K562 (cell line): ENCODE results near the gene MRGPRX3. TPM values are rescaled to one million over a fixed set of nuclear protein-coding genes. Genes with fewer than 3 reads are reported as not detected.

Experiments
- GATAD2A ChIP-seq: fragments of 450-650 bp; IDR thresholded peaks from 2 replicates; pipeline ENCODE4 v1.6.1; 2017
- KLF13 ChIP-seq: fragments of 450-650 bp; IDR thresholded peaks from 2 replicates; pipeline ENCODE4 v1.6.1; 2016; ENCODE audit warnings: missing genetic modification characterization, low read depth, mild to moderate bottlenecking, missing compliant biosample characterization, moderate library complexity, borderline replicate concordance
- MBD2 ChIP-seq: sonication (generic); IDR thresholded peaks from 2 replicates; pipeline ENCODE4 v1.6.1; 2016; ENCODE audit warnings: low read depth, borderline replicate concordance
- MCM7 ChIP-seq, 2 experiments: fragments of 450-650 bp; IDR thresholded peaks; 2 replicates each; pipeline ENCODE4 v1.6.1; 2016 to 2018
- RBM15 ChIP-seq: fragments of 200-400 bp; formaldehyde crosslinking; IDR thresholded peaks from 2 replicates; pipeline ENCODE4 v1.6.1; 2018; ENCODE audit warnings: mild to moderate bottlenecking, low read length, moderate library complexity; ENCODE audit not compliant: insufficient read depth
- SAFB2 ChIP-seq: fragments of 200-400 bp; formaldehyde crosslinking; IDR thresholded peaks from 2 replicates; pipeline ENCODE4 v1.6.1; 2018; ENCODE audit warnings: borderline replicate concordance, low read length, low read depth, moderate library complexity; ENCODE audit not compliant: severe bottlenecking
- polyA plus RNA-seq, 8 experiments: library from polyadenylated mRNA; depleted of rRNA in 4 of 8; stranded (reverse) in 5 of 8; unstranded in 3 of 8; fragments of >200 nt; fragmentation: Nextera tagmentation in 2 of 8; fragmentation: Illumina TruSeq in 1 of 8; extraction: Ambion mirVana in 2 of 8; extraction: Trizol in 1 of 8; gene quantifications; 2 replicates each; pipeline versions ENCODE4 v1.2.1 to v1.2.3, GENCODE V29; 2011 to 2014; ENCODE audit warnings: inconsistent platforms in 1 of 8, missing spikeins in 1 of 8
- total RNA-seq, 7 experiments: library from RNA; depleted of rRNA in 6 of 7; stranded (reverse); fragments of >200 nt in 6 of 7; fragmentation: Illumina TruSeq in 2 of 7; extraction: Trizol in 2 of 7; gene quantifications; 2 replicates each; pipeline versions ENCODE4 v1.2.1 to v1.2.3, GENCODE V29; 2011 to 2021; ENCODE audit warnings: low replicate concordance in 1 of 7
- TF ChIP-seq, protein P1 (sequence below), 2 experiments: fragments of 450-650 bp; IDR thresholded peaks; 2 replicates each; pipeline ENCODE4 v1.6.1; 2018; ENCODE audit warnings: mild to moderate bottlenecking in 2 of 2, low read depth in 1 of 2; ENCODE audit not compliant: partially characterized antibody in 2 of 2
- TF ChIP-seq, protein P2 (sequence below): fragments of 450-650 bp; IDR thresholded peaks from 2 replicates; pipeline ENCODE4 v1.6.1; 2016; ENCODE audit warnings: borderline replicate concordance
- TF ChIP-seq, protein P3 (sequence below): fragments of 450-650 bp; formaldehyde crosslinking; IDR thresholded peaks from 2 replicates; pipeline ENCODE4 v1.4.0; 2020; ENCODE audit warnings: mild to moderate bottlenecking

Gene MRGPRX3
- total and polyA plus RNA-seq, 9 of the 15 experiments (the other 6 are each of a cell fraction or from before 2014, with no cell fraction given): not detected

DNA sequence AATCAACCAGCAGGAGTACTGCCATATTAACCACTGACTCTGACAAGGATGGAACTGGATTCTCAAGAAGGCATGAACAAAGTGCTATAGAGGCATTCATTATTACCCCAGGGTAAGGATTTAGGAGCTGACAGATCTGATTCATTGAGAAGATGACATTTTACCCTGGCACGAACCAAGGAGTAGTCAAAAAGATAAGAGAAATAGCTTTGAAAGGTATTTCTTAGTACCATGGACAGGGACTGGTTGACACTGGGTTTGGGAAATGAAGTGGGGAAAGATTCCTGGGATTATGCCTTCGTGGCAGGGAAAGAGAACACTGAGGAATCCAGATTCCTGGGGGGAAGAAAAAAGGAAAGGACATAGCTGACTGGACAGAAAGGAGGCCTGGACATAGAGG is 21.4 kb upstream of the MRGPRX3 start (continued):
- TF ChIP-seq, protein P1, sequence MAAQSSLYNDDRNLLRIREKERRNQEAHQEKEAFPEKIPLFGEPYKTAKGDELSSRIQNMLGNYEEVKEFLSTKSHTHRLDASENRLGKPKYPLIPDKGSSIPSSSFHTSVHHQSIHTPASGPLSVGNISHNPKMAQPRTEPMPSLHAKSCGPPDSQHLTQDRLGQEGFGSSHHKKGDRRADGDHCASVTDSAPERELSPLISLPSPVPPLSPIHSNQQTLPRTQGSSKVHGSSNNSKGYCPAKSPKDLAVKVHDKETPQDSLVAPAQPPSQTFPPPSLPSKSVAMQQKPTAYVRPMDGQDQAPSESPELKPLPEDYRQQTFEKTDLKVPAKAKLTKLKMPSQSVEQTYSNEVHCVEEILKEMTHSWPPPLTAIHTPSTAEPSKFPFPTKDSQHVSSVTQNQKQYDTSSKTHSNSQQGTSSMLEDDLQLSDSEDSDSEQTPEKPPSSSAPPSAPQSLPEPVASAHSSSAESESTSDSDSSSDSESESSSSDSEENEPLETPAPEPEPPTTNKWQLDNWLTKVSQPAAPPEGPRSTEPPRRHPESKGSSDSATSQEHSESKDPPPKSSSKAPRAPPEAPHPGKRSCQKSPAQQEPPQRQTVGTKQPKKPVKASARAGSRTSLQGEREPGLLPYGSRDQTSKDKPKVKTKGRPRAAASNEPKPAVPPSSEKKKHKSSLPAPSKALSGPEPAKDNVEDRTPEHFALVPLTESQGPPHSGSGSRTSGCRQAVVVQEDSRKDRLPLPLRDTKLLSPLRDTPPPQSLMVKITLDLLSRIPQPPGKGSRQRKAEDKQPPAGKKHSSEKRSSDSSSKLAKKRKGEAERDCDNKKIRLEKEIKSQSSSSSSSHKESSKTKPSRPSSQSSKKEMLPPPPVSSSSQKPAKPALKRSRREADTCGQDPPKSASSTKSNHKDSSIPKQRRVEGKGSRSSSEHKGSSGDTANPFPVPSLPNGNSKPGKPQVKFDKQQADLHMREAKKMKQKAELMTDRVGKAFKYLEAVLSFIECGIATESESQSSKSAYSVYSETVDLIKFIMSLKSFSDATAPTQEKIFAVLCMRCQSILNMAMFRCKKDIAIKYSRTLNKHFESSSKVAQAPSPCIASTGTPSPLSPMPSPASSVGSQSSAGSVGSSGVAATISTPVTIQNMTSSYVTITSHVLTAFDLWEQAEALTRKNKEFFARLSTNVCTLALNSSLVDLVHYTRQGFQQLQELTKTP (IDR thresholded peaks at IDR 0.05; ENCODE audit: low read depth in 1 of 2, partially characterized antibody in 2 of 2): peak in 1 of 2 experiments; percentile 22
- TF ChIP-seq, protein P2, sequence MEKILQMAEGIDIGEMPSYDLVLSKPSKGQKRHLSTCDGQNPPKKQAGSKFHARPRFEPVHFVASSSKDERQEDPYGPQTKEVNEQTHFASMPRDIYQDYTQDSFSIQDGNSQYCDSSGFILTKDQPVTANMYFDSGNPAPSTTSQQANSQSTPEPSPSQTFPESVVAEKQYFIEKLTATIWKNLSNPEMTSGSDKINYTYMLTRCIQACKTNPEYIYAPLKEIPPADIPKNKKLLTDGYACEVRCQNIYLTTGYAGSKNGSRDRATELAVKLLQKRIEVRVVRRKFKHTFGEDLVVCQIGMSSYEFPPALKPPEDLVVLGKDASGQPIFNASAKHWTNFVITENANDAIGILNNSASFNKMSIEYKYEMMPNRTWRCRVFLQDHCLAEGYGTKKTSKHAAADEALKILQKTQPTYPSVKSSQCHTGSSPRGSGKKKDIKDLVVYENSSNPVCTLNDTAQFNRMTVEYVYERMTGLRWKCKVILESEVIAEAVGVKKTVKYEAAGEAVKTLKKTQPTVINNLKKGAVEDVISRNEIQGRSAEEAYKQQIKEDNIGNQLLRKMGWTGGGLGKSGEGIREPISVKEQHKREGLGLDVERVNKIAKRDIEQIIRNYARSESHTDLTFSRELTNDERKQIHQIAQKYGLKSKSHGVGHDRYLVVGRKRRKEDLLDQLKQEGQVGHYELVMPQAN: no peak
- TF ChIP-seq KLF13 (tag) (no peak), MCM7 (IDR thresholded peaks at IDR 0.05) (no peak), SAFB2 (no peak), RBM15 (no peak), MBD2 (no peak), GATAD2A (no peak)
- TF ChIP-seq, protein P3, sequence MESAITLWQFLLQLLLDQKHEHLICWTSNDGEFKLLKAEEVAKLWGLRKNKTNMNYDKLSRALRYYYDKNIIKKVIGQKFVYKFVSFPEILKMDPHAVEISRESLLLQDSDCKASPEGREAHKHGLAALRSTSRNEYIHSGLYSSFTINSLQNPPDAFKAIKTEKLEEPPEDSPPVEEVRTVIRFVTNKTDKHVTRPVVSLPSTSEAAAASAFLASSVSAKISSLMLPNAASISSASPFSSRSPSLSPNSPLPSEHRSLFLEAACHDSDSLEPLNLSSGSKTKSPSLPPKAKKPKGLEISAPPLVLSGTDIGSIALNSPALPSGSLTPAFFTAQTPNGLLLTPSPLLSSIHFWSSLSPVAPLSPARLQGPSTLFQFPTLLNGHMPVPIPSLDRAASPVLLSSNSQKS (CRISPR knock-in tag): no peak
